Measurements from ENCODE around the gene PRKN. TPM values are rescaled to one million over a fixed set of nuclear protein-coding genes. Genes with fewer than 3 reads are reported as not detected.

The PRKN gene
- total and polyA plus RNA-seq, 2 donors (not counting 1 experiment from before 2014, with no cell fraction given): 0.43 to 4.6 TPM

- H3K4me3 ChIP-seq (replicated peaks in 1 of 4; ENCODE audit: control extremely low read depth in 1 of 4, insufficient read depth in 1 of 4, low read depth in 3 of 4, low read length in 4 of 4): no peak overlapping the region
- no peaks in the 10 kb centered on the region for H3K36me3 ChIP-seq (ENCODE audit: control insufficient read depth, insufficient read depth, low read length)
- H3K27me3 ChIP-seq (ENCODE audit: control insufficient read depth, insufficient read depth, low read length): no peaks in the 10 kb centered on the region
- no peak overlapping the region for H3K27ac ChIP-seq (ENCODE audit: insufficient read depth, low read length)
- H3K79me2 ChIP-seq (ENCODE audit: control insufficient read depth, insufficient read depth, low read length): no peaks in the 10 kb centered on the region
- no peak overlapping the region for H3K9ac ChIP-seq (ENCODE audit: insufficient read depth, low read length)
- TF ChIP-seq EZH2 (IDR thresholded peaks at IDR 0.05; ENCODE audit: low read length, missing control alignments) (no peak), CTCF (conservative IDR thresholded peaks at IDR 0.05 in 1 of 2, IDR thresholded peaks at IDR 0.05 in 1 of 2; ENCODE audit: low read depth in 1 of 2, low read length in 2 of 2) (no peak)
- no peaks in the 10 kb centered on the region for H4K20me1 ChIP-seq (ENCODE audit: control insufficient read depth, extremely low read depth, insufficient read depth, low read length)
- H3K4me1 ChIP-seq (ENCODE audit: control insufficient read depth, extremely low read depth, insufficient read depth, low read length): no peaks in the 10 kb centered on the region
- H3K4me2 ChIP-seq (ENCODE audit: extremely low read depth, insufficient read depth, low read length): no peak overlapping the region
- H2AFZ ChIP-seq (ENCODE audit: low read length): no peak overlapping the region
- DNase-seq (ENCODE audit: low read depth in 2 of 2): no peak
- no peaks in the 10 kb centered on the region for H3K9me3 ChIP-seq (ENCODE audit: control insufficient read depth, insufficient read depth, low read depth, low read length)
Measured at GRCh38 chr6:162541019-162541601, 186.5 kb downstream of the PRKN start.

- DNase-seq (ENCODE audit: low read depth in 2 of 2): no peak
- no peak overlapping the region for H3K4me3 ChIP-seq (replicated peaks in 1 of 4; ENCODE audit: control extremely low read depth in 1 of 4, insufficient read depth in 1 of 4, low read depth in 3 of 4, low read length in 4 of 4)
- H3K4me1 ChIP-seq (ENCODE audit: control insufficient read depth, extremely low read depth, insufficient read depth, low read length): no peaks in the 10 kb centered on the region
- no peaks in the 10 kb centered on the region for H3K27me3 ChIP-seq (ENCODE audit: control insufficient read depth, insufficient read depth, low read length)
- no peaks in the 10 kb centered on the region for H3K9me3 ChIP-seq (ENCODE audit: control insufficient read depth, insufficient read depth, low read depth, low read length)
- no peaks in the 10 kb centered on the region for H3K79me2 ChIP-seq (ENCODE audit: control insufficient read depth, insufficient read depth, low read length)
- TF ChIP-seq CTCF (conservative IDR thresholded peaks at IDR 0.05 in 1 of 2, IDR thresholded peaks at IDR 0.05 in 1 of 2; ENCODE audit: low read depth in 1 of 2, low read length in 2 of 2): no peak
- TF ChIP-seq EZH2 (IDR thresholded peaks at IDR 0.05; ENCODE audit: low read length, missing control alignments): no peak
- no peaks in the 10 kb centered on the region for H3K36me3 ChIP-seq (ENCODE audit: control insufficient read depth, insufficient read depth, low read length)
- no peak overlapping the region for H3K9ac ChIP-seq (ENCODE audit: insufficient read depth, low read length)
- no peak overlapping the region for H3K4me2 ChIP-seq (ENCODE audit: extremely low read depth, insufficient read depth, low read length)
- no peak overlapping the region for H2AFZ ChIP-seq (ENCODE audit: low read length)
- H4K20me1 ChIP-seq (ENCODE audit: control insufficient read depth, extremely low read depth, insufficient read depth, low read length): no peaks in the 10 kb centered on the region
- no peak overlapping the region for H3K27ac ChIP-seq (ENCODE audit: insufficient read depth, low read length)
Measured at GRCh38 chr6:162539321-162539720, 188.2 kb downstream of the PRKN start.

GRCh38 chr6:162538643-162539064 lies 188.9 kb downstream of the PRKN start:
- Histone ChIP-seq H3K4me2 (ENCODE audit: extremely low read depth, insufficient read depth, low read length) (no peak overlapping the region), H3K27me3 (ENCODE audit: control insufficient read depth, insufficient read depth, low read length) (no peaks in the 10 kb centered on the region), H3K9ac (ENCODE audit: insufficient read depth, low read length) (no peak overlapping the region), H3K79me2 (ENCODE audit: control insufficient read depth, insufficient read depth, low read length) (no peaks in the 10 kb centered on the region), H2AFZ (ENCODE audit: low read length) (no peak overlapping the region), H3K4me1 (ENCODE audit: control insufficient read depth, extremely low read depth, insufficient read depth, low read length) (no peaks in the 10 kb centered on the region), H4K20me1 (ENCODE audit: control insufficient read depth, extremely low read depth, insufficient read depth, low read length) (no peaks in the 10 kb centered on the region), H3K27ac (ENCODE audit: insufficient read depth, low read length) (no peak overlapping the region), H3K9me3 (ENCODE audit: control insufficient read depth, insufficient read depth, low read depth, low read length) (no peaks in the 10 kb centered on the region), H3K4me3 (replicated peaks in 1 of 4; ENCODE audit: control extremely low read depth in 1 of 4, insufficient read depth in 1 of 4, low read depth in 3 of 4, low read length in 4 of 4) (no peak overlapping the region), H3K36me3 (ENCODE audit: control insufficient read depth, insufficient read depth, low read length) (no peaks in the 10 kb centered on the region)
- TF ChIP-seq EZH2 (IDR thresholded peaks at IDR 0.05; ENCODE audit: low read length, missing control alignments) (no peak), CTCF (conservative IDR thresholded peaks at IDR 0.05 in 1 of 2, IDR thresholded peaks at IDR 0.05 in 1 of 2; ENCODE audit: low read depth in 1 of 2, low read length in 2 of 2) (no peak)
- peak in 1 of 2 donors; percentile 30 for DNase-seq (ENCODE audit: low read depth in 2 of 2)

All from fibroblast of lung (primary cell).